Hepatocyte (in vitro differentiated cells): Measurements from ENCODE around the gene LARP4B. TPM values are rescaled to one million over a fixed set of nuclear protein-coding genes. Genes with fewer than 3 reads are reported as not detected.

Experiments
- DNase-seq: peaks from one replicate; pipeline ENCODE4 v3.0.0-alpha.2; 2016; ENCODE audit warnings: low spot score
- H2AFZ ChIP-seq: fragments of 200-600 bp; sonication (generic); 2 replicates; pipeline ENCODE4 v1.6.0; 2016; ENCODE audit warnings: antibody characterized with exemption, mild to moderate bottlenecking
- H3K27ac ChIP-seq: fragments of 200-600 bp; sonication (generic); 2 replicates; pipeline ENCODE4 v1.5.1; 2016; ENCODE audit warnings: mild to moderate bottlenecking
- H3K27me3 ChIP-seq: fragments of 200-600 bp; sonication (generic); 2 replicates; pipeline ENCODE4 v1.6.1; 2016
- H3K36me3 ChIP-seq: fragments of 200-600 bp; sonication (generic); replicated peaks from 2 replicates; pipeline ENCODE4 v1.5.1; 2016; ENCODE audit warnings: low read depth; ENCODE audit not compliant: insufficient read depth
- H3K4me1 ChIP-seq: fragments of 200-600 bp; sonication (generic); 2 replicates; pipeline ENCODE4 v1.5.1; 2016; ENCODE audit warnings: mild to moderate bottlenecking, moderate library complexity; ENCODE audit not compliant: insufficient read depth
- H3K4me2 ChIP-seq: fragments of 200-600 bp; sonication (generic); 2 replicates; pipeline ENCODE4 v1.6.0; 2016
- H3K4me3 ChIP-seq: fragments of 200-600 bp; sonication (generic); 2 replicates; pipeline ENCODE4 v1.5.1; 2016; ENCODE audit warnings: mild to moderate bottlenecking
- H3K79me2 ChIP-seq: fragments of 200-600 bp; sonication (generic); 2 replicates; pipeline ENCODE4 v1.6.0; 2017; ENCODE audit warnings: mild to moderate bottlenecking
- H3K9me2 ChIP-seq: fragments of 200-600 bp; sonication (generic); replicated peaks from 2 replicates; pipeline ENCODE4 v1.6.0; 2017; ENCODE audit warnings: mild to moderate bottlenecking; ENCODE audit not compliant: insufficient read depth
- H3K9me3 ChIP-seq: fragments of 200-600 bp; sonication (generic); 2 replicates; pipeline ENCODE4 v1.5.1; 2016; ENCODE audit warnings: low read depth, mild to moderate bottlenecking
- H4K20me1 ChIP-seq: fragments of 200-600 bp; sonication (generic); 2 replicates; pipeline ENCODE4 v1.6.0; 2016; ENCODE audit warnings: mild to moderate bottlenecking; ENCODE audit not compliant: insufficient read depth, poor library complexity, severe bottlenecking
- EZH2 ChIP-seq: fragments of 200-600 bp; sonication (generic); IDR thresholded peaks from 2 replicates; pipeline ENCODE4 v1.6.1; 2016; ENCODE audit warnings: antibody characterized with exemption, mild to moderate bottlenecking, borderline replicate concordance
- EZH2phosphoT487 ChIP-seq: fragments of 200-600 bp; sonication (generic); IDR thresholded peaks from one replicate; pipeline ENCODE4 v1.6.1; 2018; ENCODE audit warnings: antibody characterized with exemption, mild to moderate bottlenecking, low read depth, moderate library complexity; ENCODE audit not compliant: unreplicated experiment, severe bottlenecking
- WGBS: methylation state at CpG from one replicate; pipeline ENCODE4 v1.1.6; 2016; ENCODE audit warnings: low lambda C conversion rate; ENCODE audit errors: missing lambda C conversion rate; 5-methylcytosine and 5-hydroxymethylcytosine counted together
- polyA plus RNA-seq: library from polyadenylated mRNA; unstranded; fragments of >200 nt; fragmentation: Nextera tagmentation; extraction: Ambion mirVana; gene quantifications from 2 replicates; pipeline ENCODE4 v1.2.1, GENCODE V29; 2016
- total RNA-seq: library from RNA; depleted of rRNA; stranded (reverse); fragments of >200 nt; gene quantifications from 2 replicates; pipeline ENCODE4 v1.2.3, GENCODE V29; 2014
- TF ChIP-seq, protein P1 (sequence below): fragments of 200-600 bp; sonication (generic); IDR thresholded peaks from 2 replicates; pipeline ENCODE4 v1.5.1; 2016; ENCODE audit warnings: antibody characterized with exemption, mild to moderate bottlenecking; ENCODE audit not compliant: poor library complexity

Gene LARP4B
- total and polyA plus RNA-seq, 2 experiments from 2014 or later = 28.4 to 43.4 TPM

DNA sequence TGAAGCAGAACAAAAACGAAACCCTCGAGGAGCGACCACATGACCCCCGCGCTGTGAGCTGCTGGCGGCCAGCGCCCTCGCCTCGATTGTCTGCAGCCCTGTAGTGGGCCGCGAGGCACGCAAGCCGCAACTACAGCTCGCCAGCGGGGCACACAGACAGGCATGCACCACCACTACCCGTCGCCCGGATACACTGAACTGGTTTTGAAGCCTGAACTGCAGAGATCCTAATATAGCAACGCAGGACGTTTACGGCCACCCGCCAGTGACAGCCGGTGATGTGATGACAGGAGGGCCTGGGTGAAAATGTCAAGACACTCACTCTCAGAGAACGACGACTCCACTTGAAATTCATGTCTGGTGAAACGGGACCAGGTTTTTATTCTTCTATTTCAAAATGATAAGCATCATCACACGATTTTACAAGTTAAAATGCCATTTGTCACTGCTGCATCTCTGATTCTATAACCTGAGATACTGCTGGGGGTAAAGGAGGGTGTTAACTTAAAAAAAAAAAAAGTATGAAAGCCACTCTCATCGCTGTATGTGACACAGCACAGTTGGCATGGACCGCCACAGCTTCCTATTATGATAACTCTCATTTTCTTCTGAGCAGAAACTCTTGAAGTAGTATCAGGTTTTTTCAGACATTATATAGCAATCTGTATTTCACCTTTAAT lies 121.7 kb downstream of the LARP4B start:
- no peaks in the 10 kb centered on the region for H3K4me1 ChIP-seq
- no peak overlapping the region for H3K27ac ChIP-seq
- H3K9me3 ChIP-seq = no peaks in the 10 kb centered on the region
- H3K36me3 ChIP-seq = no peaks in the 10 kb centered on the region
- no peaks in the 10 kb centered on the region for H3K9me2 ChIP-seq
- WGBS = 93% methylated on average over 29 of the region's 29 CpGs
- H2AFZ ChIP-seq = no peak overlapping the region
- no peaks in the 10 kb centered on the region for H3K27me3 ChIP-seq
- no peaks in the 10 kb centered on the region for H4K20me1 ChIP-seq
- H3K79me2 ChIP-seq = no peaks in the 10 kb centered on the region
- DNase-seq = no peak
- H3K4me3 ChIP-seq = no peak overlapping the region
- H3K4me2 ChIP-seq = no peak overlapping the region
- TF ChIP-seq, protein P1, sequence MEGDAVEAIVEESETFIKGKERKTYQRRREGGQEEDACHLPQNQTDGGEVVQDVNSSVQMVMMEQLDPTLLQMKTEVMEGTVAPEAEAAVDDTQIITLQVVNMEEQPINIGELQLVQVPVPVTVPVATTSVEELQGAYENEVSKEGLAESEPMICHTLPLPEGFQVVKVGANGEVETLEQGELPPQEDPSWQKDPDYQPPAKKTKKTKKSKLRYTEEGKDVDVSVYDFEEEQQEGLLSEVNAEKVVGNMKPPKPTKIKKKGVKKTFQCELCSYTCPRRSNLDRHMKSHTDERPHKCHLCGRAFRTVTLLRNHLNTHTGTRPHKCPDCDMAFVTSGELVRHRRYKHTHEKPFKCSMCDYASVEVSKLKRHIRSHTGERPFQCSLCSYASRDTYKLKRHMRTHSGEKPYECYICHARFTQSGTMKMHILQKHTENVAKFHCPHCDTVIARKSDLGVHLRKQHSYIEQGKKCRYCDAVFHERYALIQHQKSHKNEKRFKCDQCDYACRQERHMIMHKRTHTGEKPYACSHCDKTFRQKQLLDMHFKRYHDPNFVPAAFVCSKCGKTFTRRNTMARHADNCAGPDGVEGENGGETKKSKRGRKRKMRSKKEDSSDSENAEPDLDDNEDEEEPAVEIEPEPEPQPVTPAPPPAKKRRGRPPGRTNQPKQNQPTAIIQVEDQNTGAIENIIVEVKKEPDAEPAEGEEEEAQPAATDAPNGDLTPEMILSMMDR = no peak

DNA sequence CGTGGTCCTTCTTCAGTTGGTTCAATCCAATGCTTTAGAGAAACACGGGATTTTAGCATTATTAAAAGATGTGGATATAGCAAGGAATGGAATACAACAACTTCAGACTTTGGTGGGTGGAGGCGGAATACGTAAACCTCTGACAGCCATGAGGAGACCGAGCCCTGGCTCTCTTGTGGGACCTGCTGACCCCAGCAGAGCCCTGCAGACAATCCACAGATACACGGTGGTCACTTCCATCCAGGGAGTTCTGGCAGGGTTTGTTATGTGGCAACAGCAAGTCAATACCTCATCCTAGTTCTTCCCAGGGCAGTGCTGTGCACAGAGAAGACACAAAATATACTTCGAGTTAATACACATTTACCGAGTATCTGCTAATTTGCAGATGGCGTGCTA lies 123.5 kb downstream of the LARP4B start:
- Histone ChIP-seq H3K9me2 (no peaks in the 10 kb centered on the region), H2AFZ (no peak overlapping the region), H3K9me3 (no peaks in the 10 kb centered on the region), H3K27me3 (no peaks in the 10 kb centered on the region), H3K36me3 (no peaks in the 10 kb centered on the region), H3K4me3 (no peak overlapping the region), H4K20me1 (no peaks in the 10 kb centered on the region), H3K27ac (no peak overlapping the region), H3K4me1 (no peaks in the 10 kb centered on the region), H3K4me2 (no peak overlapping the region), H3K79me2 (no peaks in the 10 kb centered on the region)
- no peak for DNase-seq
- TF ChIP-seq, protein P1 = no peak
- no peak for TF ChIP-seq EZH2phosphoT487
- TF ChIP-seq EZH2 = no peak
- 95% methylated on average over 9 of the region's 9 CpGs for WGBS

DNA sequence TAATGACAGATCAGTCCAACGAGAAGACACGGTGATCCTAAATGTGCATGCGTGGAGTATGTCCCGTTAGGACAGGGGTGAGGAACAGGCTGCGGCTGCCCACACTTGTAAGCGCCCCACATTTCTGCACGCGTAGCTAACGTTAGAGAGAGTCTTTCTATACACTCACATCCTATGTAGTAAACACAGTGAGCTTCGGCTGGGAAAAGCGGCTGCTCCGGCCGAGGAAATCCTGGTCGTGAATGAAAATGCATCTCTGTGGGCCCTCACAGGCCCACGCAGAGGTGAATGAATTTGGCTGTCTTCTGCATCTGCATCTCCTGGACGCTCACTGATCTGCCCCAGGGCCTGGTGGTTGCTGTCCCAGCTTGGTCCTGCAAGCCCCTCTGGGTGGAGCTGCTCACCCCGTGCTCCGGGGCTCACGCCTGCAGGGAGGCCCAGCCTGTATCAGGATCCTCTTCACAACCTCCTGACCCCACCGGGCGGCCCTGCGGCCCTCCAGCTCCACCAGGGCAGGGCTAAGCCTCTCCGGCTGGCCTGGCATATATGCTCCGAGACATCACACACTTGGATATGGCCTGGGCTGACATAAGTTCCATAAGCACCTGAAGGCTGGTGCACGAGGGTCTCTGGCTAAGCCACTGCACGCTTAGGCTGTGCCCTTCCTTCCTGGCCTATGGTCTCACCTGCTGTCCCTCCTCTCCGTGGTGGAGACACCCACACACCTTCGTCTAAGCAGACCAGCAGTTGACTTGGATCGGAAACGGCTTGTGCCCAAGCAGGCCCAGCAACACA lies 124.1 kb downstream of the LARP4B start:
- Histone ChIP-seq H3K27me3 (no peaks in the 10 kb centered on the region), H3K79me2 (no peaks in the 10 kb centered on the region), H3K4me3 (no peak overlapping the region), H2AFZ (no peak overlapping the region), H3K36me3 (no peaks in the 10 kb centered on the region), H4K20me1 (no peaks in the 10 kb centered on the region), H3K27ac (no peak overlapping the region), H3K9me2 (no peaks in the 10 kb centered on the region), H3K9me3 (no peaks in the 10 kb centered on the region), H3K4me1 (no peaks in the 10 kb centered on the region), H3K4me2 (no peak overlapping the region)
- 97% methylated on average over 30 of the region's 30 CpGs for WGBS
- TF ChIP-seq, protein P1 = no peak
- TF ChIP-seq EZH2phosphoT487 (no peak), EZH2 (no peak)
- DNase-seq = no peak
